GM19023 (cell line): ENCODE data around the gene KLHL42.

Experiments used
- ATAC-seq: cut with Tn5 transposase; IDR thresholded peaks from one replicate; pipeline ENCODE4 v1.9.1; 2021; ENCODE audit warnings: mild to moderate bottlenecking, moderate library complexity; ENCODE audit not compliant: unreplicated experiment

KLHL42 gene

DNA sequence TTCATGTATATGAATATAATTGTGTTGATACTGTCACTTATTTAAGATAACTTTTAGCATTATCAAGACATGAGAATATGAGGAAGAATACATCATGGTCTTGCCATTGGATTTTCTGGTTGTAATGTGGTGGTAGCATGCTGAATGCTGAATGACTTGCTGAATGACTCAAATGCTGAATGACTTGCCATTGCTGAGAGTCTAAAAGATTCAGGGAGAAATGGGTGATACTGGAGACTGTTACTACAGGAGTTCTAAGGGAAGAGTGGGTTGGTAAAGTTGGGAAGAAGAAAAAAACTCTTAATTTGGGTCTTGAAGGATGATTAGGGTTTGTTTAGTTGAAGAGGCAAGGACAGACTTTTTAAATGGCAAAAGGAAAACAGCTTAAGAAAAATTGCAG is 72.1 kb downstream of the KLHL42 start:
- no peak for ATAC-seq
